ENCODE data around the gene SYT8.
A peak's percentile ranks its signal among the peaks of the same experiment; 100 is the strongest.

GRCh38 chr11:1825039-1825740 is 9.6 kb upstream of the SYT8 start:
- TF ChIP-seq CTCF (IDR thresholded peaks at IDR 0.05), result peak; percentile 93
- peak; percentile 39 for TF ChIP-seq EZH2 (IDR thresholded peaks at IDR 0.05)

Data from neural progenitor cell (in vitro differentiated cells).